Vagina (tissue), 2 donors: Measurements from ENCODE around the gene ADAM33.

Source experiments
- POLR2A ChIP-seq, 2 donors: fragments of 450-650 bp; IDR thresholded peaks; one replicate each; pipeline ENCODE4 v1.6.1; 2017; ENCODE audit warnings: antibody characterized with exemption in 2 of 2, mild to moderate bottlenecking in 2 of 2, moderate library complexity in 2 of 2
- POLR2AphosphoS5 ChIP-seq, 2 donors: sonication (generic); formaldehyde crosslinking; IDR thresholded peaks; one replicate each; pipeline ENCODE4 v1.9.0; 2017; ENCODE audit warnings: antibody characterized with exemption in 2 of 2, mild to moderate bottlenecking in 2 of 2, low read depth in 1 of 2; ENCODE audit not compliant: insufficient read depth in 1 of 2
- TF ChIP-seq, protein P1 (sequence below), 3 experiments: fragments of 450-650 bp in 2 of 3; fragments of 200-600 bp in 1 of 3; sonication (generic) in 1 of 3; IDR thresholded peaks; one replicate each; pipeline ENCODE4 v1.5.1; 2017 to 2019; ENCODE audit warnings: antibody characterized with exemption in 3 of 3, mild to moderate bottlenecking in 2 of 3, moderate library complexity in 2 of 3

DNA sequence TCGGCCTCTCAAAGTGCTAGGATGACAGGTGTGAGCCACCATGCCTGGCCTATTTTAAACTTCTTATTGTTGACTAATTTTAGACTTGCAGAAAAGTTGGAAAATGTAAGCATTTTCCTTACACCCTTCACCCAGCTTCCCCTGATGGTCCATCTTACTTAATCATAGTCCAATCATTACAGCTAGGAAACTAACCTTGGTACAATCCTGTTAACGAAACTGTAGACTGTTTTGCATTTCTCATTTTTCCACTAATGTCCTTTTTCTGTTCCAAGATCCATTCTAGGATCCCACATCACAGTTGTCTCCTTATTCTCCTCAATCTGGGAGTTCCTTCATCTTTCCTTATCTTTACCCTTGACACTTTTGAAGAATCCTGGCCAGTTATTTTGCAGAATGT, 18.0 kb downstream of the ADAM33 start:
- TF ChIP-seq, protein P1, sequence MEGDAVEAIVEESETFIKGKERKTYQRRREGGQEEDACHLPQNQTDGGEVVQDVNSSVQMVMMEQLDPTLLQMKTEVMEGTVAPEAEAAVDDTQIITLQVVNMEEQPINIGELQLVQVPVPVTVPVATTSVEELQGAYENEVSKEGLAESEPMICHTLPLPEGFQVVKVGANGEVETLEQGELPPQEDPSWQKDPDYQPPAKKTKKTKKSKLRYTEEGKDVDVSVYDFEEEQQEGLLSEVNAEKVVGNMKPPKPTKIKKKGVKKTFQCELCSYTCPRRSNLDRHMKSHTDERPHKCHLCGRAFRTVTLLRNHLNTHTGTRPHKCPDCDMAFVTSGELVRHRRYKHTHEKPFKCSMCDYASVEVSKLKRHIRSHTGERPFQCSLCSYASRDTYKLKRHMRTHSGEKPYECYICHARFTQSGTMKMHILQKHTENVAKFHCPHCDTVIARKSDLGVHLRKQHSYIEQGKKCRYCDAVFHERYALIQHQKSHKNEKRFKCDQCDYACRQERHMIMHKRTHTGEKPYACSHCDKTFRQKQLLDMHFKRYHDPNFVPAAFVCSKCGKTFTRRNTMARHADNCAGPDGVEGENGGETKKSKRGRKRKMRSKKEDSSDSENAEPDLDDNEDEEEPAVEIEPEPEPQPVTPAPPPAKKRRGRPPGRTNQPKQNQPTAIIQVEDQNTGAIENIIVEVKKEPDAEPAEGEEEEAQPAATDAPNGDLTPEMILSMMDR (IDR thresholded peaks at IDR 0.05), result no peak
- no peak for TF ChIP-seq POLR2A (IDR thresholded peaks at IDR 0.05)
- no peak for TF ChIP-seq POLR2AphosphoS5 (IDR thresholded peaks at IDR 0.05; ENCODE audit: insufficient read depth in 1 of 2, low read depth in 1 of 2)
